Stimulated activated CD4-positive, alpha-beta T cell treated with anti-CD3 and anti-CD28 coated beads, Interleukin-4, amount 100 ng/mL, for 1 hour (primary cell): ENCODE measurements around the gene DSCAM.

Experiments
- DNase-seq: peaks from one replicate; pipeline ENCODE4 v3.0.0-alpha.2; 2020

The DSCAM gene

GRCh38 chr21:40016667-40017066, 830.3 kb downstream of the DSCAM start:
- no peak for DNase-seq

- no peak for DNase-seq
These were observed 830.7 kb downstream of the DSCAM start for GRCh38 chr21:40016234-40016633.

DNA sequence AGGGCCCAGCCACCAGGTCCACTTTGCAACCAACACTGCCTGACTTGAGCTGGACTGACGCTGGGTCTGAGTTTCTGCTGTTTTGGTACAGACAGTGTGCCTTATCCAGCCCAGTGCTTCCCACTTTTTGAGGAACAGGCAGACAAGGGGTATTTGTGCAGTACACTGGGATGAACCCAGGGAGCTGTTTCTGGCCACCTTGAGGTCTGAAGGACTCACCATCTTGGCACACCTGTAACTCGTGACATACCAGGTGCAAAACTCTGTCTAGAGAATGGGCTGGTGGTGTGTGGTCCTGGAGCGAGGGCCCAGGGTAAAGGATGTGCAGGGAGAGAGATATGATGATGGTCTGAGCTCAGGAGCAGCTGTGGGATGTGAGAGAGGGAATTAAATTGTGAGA, 831.1 kb downstream of the DSCAM start:
- no peak for DNase-seq

DNA sequence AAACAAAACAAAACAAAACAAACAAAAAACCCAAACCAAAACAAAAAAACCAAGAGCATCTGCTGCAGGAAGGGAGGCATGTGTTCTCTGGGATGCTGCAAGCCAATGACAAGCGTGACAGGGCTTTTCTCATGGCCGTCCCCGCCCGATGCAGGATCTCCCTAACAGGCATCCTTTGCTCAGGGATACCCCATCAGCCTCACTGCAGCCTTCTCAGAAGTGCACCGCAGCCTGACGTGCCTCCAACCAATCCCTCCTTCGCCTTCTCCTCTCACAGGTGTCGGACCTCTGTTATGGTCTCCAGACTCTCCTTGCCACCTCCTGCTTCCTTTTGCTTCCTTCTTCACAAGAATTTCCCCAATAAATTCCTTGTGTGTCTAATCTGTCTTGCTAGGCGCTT, 832.6 kb downstream of the DSCAM start:
- DNase-seq, result no peak

DNA sequence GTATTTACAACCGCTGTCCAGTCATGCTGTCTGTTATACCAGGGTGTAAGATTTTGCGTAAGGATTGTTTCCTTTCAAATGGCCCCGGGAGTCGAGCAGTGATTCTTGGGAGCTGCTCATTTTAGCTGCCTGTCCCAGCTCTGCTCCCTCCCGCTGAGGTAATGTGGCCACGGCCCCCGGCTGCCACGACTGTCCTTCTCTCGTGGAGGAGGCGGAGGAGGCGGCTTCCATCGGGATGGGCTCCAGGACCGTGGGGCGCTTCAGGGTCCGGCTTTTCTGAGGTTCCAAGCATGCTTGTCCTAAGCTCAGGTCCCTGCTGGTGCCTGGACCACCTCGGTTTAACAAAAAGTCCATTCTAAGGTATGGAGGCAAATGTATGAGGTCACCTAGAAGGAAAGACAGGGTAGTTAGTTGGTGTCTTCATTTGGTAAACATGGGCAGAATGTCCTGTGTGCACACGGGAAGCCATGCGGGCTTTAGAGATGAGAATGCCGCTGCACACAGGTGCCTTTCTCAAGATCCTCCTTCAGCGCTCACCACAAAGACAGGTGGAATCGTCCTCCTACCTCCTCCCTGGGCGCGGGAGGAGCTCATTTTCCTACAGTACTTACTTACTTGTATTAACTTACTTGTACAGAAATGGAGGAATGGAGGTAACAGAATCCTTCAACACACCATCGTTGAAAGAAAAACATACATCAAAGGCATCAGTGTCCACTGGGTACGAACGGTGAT, 833.8 kb downstream of the DSCAM start:
- DNase-seq, result no peak

DNA sequence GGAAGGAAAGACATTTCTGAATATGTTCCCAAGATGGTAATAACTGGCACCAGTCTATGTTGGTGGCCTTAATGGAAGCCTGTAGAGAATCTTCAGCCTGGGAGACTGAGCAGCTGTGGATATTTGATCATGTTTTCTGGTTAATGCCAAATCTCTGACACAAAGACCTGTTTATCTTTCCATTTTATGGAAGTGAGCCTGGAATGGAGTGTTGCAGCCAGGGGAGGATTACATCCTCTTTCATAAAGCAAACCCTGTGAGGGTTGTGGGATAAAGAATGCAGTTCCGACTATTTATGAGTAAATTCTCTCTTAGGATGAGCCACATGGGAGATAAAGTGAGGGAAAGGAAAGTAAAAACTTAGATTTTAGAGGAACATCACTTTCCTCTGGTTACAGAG, 835.6 kb downstream of the DSCAM start:
- DNase-seq, result no peak

DNA sequence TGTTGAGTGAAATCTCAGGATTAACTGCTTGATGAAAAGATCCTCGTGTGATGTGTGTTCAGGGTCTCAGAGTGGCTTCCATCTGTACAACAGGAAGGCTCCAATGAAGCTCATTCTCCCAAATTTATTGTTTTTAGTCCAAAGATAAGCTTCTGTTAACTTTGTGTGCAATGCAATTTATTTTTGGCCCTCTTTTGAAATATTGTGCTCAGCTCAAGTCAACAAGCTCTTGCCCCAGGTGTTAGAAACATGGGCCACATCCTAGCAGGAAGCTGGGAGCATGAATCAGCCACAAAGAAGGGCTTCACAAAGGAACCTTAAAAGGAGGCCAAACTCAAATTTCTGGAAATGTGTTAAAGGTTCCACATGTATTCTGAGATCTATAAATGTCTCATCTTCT, 844.0 kb downstream of the DSCAM start:
- DNase-seq, result no peak

DNA sequence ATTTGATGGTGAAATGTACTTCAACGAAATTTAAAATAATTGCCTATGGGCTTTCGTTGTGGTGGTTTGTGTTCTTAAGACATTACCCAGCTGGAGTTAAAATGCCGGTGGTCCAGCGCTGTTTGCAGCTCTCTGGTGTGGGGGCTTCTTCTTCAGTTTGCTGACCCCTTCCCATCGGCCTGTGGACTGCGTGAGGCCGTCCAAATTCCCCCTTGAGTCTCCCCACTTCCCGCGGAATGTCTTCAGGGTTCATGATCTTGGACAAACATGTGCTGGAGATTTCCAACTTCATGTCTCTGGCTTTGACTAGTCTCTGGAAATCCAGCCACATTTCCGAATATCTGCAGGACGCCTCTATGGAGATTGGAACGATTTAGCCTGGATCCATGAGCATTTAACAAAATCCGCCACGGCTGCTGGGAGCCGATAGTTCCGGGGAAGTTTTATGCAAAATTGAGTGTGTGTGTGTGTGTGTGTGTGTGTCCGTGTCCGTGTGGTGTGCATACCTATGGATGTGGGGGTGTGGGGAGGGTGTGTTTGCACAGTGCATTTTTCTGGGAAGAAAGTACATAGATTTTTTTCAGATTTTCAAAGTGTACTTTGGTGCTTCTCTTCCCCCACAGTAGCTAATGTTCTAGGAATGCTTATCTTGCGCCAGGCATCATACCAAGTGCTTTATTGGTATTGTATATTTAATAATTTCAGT, 862.5 kb downstream of the DSCAM start:
- no peak for DNase-seq

GRCh38 chr21:39980241-39980820, 866.6 kb downstream of the DSCAM start:
- no peak for DNase-seq

DNA sequence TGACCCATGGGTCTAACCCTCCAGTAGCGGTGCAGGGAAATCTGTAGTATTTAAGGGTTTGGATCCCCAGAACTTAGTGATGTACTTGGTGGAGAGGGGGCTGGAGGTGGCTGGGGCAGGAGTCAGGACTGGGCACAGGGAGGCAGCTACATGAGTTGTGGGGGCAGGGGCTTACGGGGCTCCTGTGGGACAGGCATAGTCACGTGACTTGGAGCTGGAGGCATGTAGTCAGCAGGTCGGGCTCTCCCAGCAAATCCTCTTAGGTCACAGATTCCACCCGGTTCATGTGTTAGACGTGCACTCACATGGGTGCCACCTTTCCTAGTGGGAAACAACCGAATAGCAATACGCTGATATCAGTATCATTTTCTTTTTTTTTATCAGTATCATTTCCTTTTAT, 867.6 kb downstream of the DSCAM start:
- DNase-seq, result no peak

GRCh38 chr21:39976800-39977199, 870.2 kb downstream of the DSCAM start:
- DNase-seq, result no peak

DNA sequence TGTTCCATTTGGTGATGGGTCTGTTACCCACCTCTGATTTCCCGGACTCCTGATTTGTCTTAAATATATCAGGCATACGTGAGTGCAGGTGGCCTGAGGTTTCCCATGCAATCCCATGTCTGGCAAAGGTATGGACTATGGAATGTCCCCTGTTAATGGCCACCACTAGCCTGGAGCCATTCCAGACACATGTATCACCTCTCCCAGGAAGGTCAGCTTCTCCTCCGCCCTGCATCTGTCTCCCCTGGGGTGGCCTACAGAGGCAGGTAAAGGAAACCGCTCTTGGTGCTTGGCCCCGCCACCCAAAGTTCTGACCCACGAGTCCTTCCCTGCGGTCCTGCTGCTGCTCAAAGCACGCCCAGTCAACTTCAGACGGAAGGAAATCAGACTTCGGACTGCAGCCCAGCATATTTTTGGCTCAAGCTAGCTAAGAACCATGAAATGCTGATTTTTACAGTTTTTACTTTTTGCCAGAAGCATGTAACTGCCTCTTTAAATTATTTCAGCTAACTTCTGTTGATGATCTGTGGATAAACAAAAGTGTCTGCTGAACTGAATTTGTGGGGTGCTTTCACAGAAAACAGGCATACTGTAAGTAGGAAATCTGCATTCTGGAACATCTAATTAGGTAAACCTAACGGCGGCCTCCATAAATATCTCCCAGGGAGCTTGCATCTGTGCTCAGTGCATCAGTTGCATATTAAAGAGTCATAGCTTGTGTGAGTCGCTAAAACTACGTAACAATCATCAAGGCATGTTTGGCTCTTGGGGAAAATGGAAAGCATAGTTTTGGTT, 873.8 kb downstream of the DSCAM start:
- DNase-seq, result no peak

GRCh38 chr21:39972471-39972870, 874.5 kb downstream of the DSCAM start:
- DNase-seq, result no peak

- DNase-seq, result no peak
These were observed 875.0 kb downstream of the DSCAM start for GRCh38 chr21:39971956-39972355.

DNA sequence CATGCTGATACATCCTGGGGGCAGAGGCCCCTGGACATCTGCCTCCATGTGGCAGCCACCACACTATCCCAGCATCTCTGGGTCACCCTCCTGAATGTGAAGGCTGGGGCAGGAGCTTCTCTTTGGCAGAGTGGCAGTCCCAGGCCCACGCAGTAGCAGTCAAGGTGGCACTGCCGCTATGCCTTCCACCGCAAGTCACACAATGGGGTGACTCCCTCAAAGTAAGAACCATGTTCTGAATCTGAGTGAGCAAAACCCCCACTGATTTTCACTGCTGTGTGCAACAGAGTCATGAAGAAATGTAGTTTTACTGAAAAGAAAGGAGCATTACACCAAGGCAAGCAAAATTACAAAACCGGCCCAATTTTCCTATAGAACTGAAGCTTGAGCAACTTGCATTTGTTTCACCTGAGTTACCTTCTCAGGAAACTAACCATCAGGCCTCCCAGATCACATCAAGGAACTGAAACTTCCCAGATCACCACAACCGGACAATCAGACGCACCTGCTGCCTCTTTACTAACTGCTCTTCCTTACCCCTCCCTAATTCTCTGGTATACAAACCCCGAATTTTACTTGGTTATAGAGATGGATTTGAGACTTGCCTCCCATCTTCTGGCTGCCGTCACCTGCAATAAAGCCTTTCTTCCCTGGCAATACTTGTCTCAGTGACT, 877.1 kb downstream of the DSCAM start:
- DNase-seq, result no peak

- no peak for DNase-seq
These were observed 878.9 kb downstream of the DSCAM start for GRCh38 chr21:39968010-39968409.

DNA sequence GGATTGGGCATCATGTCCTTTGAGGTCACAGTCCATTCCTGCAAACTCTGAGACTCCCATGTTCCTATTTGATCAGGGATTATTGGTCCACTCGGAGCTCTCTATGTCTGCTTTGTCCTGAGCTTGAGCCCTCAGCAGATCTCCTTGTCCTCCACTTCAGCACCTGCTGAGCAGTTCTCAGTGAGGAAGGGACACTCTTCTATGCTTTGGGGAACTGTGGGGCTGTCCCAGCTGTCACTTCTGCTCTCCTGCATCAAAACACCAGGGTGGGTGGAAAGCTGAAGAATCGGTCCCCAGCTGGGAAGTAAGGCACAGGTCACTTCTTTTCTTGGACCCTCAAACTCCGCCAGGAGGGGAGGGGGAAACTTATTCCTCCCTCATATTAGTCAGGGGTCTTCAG, 880.2 kb downstream of the DSCAM start:
- DNase-seq, result no peak

- DNase-seq, result no peak
These were observed 881.9 kb downstream of the DSCAM start for GRCh38 chr21:39965026-39965425.

DNA sequence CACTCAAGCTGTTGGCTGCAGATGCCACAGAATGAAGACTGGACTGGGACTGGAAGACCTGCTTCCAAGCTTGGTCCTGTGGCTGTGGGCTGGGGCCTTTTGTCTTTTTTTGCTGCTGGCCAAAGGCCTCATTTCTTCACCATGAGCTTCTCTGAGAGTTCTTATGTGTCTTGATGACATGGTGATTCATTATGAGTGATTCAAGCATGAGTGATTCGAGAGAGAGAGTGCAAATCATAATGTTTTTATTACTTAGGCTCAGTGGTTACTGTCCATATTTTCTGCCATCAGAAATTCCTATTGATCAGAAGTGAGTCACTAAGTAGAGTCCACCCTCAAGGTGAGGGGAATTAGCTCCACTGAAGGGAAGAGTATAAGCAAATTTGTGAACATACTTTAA, 885.7 kb downstream of the DSCAM start:
- no peak for DNase-seq
